HG02610 (cell line): Measurements from ENCODE around the gene SFRP5.

Source experiments
- ATAC-seq: cut with Tn5 transposase; IDR thresholded peaks from one replicate; pipeline ENCODE4 v1.9.1; 2021; ENCODE audit warnings: mild to moderate bottlenecking, moderate library complexity; ENCODE audit not compliant: unreplicated experiment

Gene SFRP5

DNA sequence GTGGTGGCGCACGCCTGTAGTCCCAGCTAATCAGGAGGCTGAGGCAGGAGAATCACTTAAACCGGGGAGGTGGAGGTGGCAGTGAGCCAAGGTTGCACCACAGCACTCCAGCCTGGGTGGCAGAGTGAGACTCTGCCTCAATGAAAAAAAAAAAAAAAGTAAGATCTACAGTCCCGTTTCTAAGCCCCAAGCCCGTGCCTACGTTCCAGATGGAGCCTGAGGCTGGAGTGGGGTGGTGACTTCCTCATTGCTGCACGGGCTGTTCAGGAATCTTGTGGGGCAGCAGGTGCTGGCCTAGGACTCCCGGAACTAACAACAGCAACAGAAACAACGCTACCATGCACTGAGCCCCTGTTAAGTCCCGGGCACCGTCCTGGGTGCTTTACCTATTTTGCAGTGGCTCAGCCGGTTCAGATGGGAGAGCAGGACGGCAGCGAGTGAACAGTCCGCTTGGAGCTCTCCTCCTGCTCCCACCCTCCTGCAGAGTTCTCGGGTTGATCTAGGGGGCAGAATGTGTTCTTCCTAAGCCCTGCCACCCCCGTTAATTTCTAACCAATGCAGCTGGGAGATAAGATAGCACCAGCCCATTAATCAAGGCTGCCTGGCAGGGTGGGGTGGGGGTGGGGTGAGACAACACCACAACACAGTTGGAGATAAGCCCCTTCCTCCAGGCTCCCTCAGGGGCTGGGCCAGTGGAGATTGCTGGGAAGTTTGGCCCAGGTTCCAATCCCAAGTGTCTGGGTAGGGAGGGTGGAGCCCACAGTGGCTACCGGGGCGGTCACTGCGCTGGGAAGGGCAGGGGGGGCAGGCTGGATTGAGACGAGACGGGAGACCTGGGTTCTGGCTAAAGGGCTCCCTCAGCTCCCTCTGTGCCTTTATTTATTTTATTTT lies 17.0 kb upstream of the SFRP5 start:
- ATAC-seq: no peak

- no peak for ATAC-seq
Measured at GRCh38 chr10:97785731-97786130, 13.9 kb upstream of the SFRP5 start.

GRCh38 chr10:97785231-97785630 lies 13.4 kb upstream of the SFRP5 start:
- no peak for ATAC-seq

DNA sequence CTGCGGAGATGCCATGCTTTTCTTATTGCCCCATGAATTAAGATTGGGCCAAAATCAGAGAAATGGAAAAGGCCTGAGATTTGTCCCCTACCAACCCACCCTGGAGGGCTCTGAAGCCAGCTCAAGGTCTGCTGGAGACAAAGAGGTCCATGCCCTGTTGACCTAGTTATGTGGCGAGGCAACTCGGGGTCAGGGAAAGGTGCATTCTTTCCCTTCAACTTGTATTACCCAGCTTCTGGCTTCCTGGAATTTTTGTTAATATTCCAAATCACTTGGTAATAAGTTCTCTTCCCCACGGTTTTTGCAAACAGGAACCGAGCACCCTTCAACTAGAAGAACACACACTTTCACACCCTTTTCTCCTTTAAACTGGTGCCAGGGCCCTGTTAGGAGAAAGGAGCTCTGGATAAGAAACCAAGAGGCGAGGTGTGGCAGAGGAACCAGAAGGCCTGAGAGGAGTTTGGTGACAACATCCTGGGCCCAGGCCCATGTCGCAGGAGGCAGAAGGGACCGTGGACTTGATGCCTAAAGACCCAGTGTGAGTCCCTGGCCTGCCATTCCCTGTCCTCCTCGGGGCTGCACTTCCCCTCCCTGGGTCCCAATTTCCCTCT lies 12.5 kb upstream of the SFRP5 start:
- ATAC-seq: no peak

- ATAC-seq: no peak
Measured at GRCh38 chr10:97782455-97783228, 10.8 kb upstream of the SFRP5 start.

GRCh38 chr10:97781618-97782331 lies 10.0 kb upstream of the SFRP5 start:
- ATAC-seq: no peak

GRCh38 chr10:97780841-97781617 lies 9.2 kb upstream of the SFRP5 start:
- ATAC-seq: no peak

- no peak for ATAC-seq
Measured at GRCh38 chr10:97779975-97780374, 8.2 kb upstream of the SFRP5 start.

- no peak for ATAC-seq
Measured at GRCh38 chr10:97779492-97779891, 7.7 kb upstream of the SFRP5 start.

DNA sequence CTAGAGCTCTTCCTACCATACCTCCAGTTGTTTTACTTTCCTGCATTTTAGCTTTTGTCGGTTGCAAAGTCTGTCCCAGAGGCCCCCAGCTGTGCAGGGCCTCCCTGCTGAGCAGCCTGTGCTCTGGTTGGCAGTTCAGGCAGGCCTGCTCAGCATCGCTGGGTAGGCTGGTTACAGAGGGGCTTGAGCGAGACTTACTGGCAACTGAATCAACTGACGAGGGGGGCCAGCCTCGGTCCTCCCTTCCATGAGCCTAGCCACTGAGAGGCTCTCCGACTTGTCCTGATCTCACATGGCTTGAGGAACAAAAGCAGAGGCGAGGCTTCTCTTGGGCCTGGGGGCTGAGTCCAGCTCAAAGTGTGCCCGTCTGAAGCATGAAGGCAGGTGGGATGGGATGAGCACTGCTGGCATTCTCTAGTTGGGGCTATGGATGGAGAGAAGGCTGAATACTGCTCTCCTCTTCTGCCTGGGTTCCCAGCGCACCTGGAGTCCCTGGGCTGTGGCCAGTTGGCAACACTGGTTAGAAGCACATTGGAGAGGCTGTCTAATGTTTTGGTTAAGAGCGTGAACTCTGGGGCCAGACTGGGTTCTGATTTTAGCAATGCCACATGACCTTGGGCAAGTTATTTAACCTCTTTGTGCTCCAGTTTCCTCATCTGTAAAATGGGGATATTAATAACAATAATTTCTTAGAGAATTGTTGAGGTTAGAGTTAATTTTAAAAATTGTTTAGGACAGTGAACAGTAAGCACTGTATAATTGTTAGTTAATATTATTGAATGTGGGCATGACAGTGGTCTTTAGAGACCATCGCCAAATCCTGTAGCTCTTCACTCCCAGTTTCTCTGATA lies 6.9 kb upstream of the SFRP5 start:
- no peak for ATAC-seq

DNA sequence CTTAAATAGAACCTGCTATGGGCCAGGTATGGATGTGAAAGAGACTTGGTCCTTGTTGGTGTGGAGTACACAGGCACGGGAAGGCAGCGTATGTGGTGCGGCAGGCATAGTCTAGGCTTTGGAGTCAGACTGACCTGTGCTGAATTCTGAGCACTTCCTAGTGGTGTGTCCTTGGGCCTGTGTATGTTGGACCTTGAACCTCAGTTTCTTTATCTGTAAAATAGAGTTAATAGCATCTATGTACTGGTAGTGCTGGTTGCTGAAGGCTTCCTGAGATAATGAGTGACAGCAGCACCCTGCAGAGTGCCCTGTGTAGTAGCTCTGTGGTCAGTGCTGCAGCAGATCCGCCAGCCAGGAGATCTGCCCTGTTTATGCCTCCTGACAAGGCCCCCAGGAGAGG lies 5.3 kb upstream of the SFRP5 start:
- no peak for ATAC-seq

GRCh38 chr10:97774811-97775294 lies 3.1 kb upstream of the SFRP5 start:
- no peak for ATAC-seq

- no peak for ATAC-seq
Measured at GRCh38 chr10:97773096-97773495, 1.3 kb upstream of the SFRP5 start.

DNA sequence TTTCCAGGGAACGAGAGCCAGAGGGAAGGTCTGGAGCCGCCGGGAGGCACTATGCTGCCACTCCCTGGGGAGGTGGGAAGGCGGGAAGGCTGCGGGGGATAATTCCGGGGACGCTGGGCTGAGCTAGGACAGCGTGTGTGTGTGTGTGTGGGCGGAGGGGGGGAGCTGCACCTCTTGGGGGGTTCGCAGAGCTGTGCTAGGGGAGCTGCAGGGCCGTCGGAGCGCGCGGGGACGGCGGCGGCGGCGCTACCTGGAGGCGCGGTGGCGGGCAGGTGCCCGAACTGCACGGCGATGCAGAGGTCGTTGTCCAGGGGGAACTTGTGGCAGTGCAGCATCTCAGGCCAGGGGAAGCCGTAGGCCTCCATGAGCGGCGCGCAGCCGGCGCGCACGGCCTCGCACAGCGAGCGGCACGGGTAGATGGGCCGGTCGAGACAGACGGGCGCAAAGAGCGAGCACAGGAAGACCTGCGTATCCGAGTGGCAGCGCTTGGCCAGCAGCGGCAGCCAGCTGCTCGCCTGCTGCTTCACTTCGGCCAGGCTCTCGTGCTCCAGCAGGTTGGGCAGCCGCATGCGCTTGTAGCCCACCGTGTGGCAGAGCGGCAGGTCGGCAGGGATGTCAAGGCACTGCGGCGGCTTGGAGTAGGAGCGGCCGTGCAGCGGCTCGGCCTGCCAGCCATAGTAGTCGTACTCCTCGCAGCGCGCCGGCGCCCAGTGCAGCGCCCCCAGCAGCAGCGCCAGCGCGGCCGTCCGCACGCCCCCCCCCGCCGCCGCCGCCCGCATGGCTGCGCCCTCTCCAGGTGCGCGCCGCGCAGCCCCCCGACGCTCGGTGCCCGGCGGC lies 526 bp downstream of the SFRP5 start:
- ATAC-seq: no peak

DNA sequence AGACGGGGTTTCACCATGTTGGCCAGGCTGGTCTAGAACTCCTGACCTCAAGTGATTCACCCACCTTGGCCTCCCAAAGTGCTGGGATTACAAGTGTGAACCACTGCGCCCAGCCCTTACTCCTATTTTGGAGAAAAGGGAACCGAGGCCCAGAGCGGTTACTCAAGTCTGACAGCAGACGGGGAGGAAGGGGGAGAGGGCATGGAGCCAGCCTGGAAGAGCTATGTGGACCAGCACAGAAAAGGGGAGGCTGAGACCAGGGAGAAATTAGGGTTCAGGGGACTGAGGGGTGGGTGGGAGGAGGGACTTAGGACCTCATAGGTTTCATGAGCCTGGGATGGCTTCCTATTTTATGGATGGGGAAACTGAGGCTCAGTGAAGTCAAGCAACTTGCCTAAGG lies 1.5 kb downstream of the SFRP5 start:
- no peak for ATAC-seq

- no peak for ATAC-seq
Measured at GRCh38 chr10:97768322-97769315, 3.2 kb downstream of the SFRP5 start.
